Esophagus (tissue), 2 donors: ENCODE results near the gene ZFPL1. TPM values are rescaled to one million over a fixed set of nuclear protein-coding genes. Genes with fewer than 3 reads are reported as not detected.
"Not testable (repeated sequence)": the region's sequence is repeated elsewhere in the genome, so short reads cannot be mapped to it uniquely, and the experiment has no call there.

Experiments
- H3K27ac ChIP-seq, 2 donors: one replicate each; pipeline ENCODE4 v1.5.1; 2013; ENCODE audit warnings: low read depth in 2 of 2, mild to moderate bottlenecking in 2 of 2, inconsistent platforms in 1 of 2, low read length in 1 of 2, moderate library complexity in 1 of 2
- H3K27me3 ChIP-seq, 2 donors: one replicate each; pipeline ENCODE4 v1.6.1; 2013; ENCODE audit warnings: low read length in 2 of 2, control low read depth in 1 of 2, mild to moderate bottlenecking in 1 of 2; ENCODE audit not compliant: insufficient read depth in 2 of 2, control insufficient read depth in 1 of 2
- H3K36me3 ChIP-seq, 2 donors: one replicate each; pipeline ENCODE4 v1.6.1; 2013; ENCODE audit warnings: low read length in 1 of 2; ENCODE audit not compliant: control insufficient read depth in 2 of 2, insufficient read depth in 2 of 2
- H3K4me1 ChIP-seq, 2 donors: one replicate each; pipeline ENCODE4 v1.6.1; 2013; ENCODE audit warnings: low read length in 1 of 2; ENCODE audit not compliant: control insufficient read depth in 2 of 2, insufficient read depth in 2 of 2
- H3K4me3 ChIP-seq, 2 donors: one replicate each; pipeline ENCODE4 v1.5.1; 2013; ENCODE audit warnings: low read length in 2 of 2, mild to moderate bottlenecking in 2 of 2, low read depth in 1 of 2, moderate library complexity in 1 of 2
- H3K9me3 ChIP-seq, 2 donors: one replicate each; pipeline ENCODE4 v1.6.1; 2013; ENCODE audit warnings: mild to moderate bottlenecking in 2 of 2, low read depth in 1 of 2, low read length in 1 of 2, moderate library complexity in 1 of 2; ENCODE audit not compliant: control insufficient read depth in 2 of 2, insufficient read depth in 1 of 2
- WGBS, 2 donors: extraction: QIAGEN DNeasy Blood & Tissue Kit; methylation state at CpG; one replicate each; pipeline ENCODE4 v1.1.7; 2013; 5-methylcytosine and 5-hydroxymethylcytosine counted together
- polyA plus RNA-seq, 2 donors: library from polyadenylated mRNA; stranded (reverse); fragments of 200-250 nt; gene quantifications; one replicate each; pipeline ENCODE4 v1.2.3, GENCODE V29; 2013
- donor health status: healthy with polysubstance abuse.
- donor health status: Bipolar disorder and iron deficiency.

The ZFPL1 gene
- polyA plus RNA-seq, 2 donors = 30.6 to 30.9 TPM

DNA sequence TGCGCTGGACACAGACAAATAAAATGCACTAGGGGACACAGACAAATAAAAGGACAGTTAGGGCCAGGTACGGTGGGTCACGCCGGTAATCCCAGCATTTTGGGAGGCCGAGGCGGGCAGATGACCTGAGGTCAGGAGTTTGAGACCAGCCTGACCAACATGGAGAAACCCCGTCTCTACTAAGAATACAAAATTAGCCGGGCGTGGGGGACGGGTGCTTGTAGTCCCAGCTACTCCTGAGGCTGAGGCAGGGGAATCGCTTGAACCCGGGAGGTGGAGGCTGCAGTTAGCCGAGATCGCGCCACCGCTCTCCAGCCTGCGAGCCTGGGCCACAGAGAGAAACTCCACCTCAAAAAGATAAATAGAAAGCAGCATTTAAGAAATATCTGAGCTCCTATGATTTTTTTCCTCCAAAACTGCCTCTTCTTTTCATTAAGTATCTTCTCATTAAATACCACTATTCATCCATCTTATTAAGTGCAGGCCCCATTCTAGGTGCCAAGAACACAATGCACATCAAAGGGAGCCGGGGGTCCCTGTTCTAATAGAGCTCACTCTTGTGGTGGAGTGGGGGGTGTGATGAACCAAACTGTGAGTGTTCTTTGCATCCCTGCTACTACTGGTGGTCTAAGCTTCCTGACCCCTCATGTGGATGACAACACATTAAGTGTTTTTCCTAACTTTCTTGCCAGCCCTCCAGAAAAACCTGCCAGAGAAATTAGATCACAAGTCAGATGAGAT lies 34.2 kb downstream of the ZFPL1 start:
- Histone ChIP-seq H3K27me3 (no peaks in the 10 kb centered on the region), H3K27ac (peak overlapping the region; percentile 20 to 24), H3K4me3 (no peak overlapping the region), H3K4me1 (peaks cover 4 to 17% of the 10 kb centered on the region in 2 donors), H3K36me3 (peaks cover 0 to 23% of the 10 kb centered on the region in 2 donors), H3K9me3 (no peaks in the 10 kb centered on the region)
- 79% methylated on average over 18 of the region's 18 CpGs for WGBS, 2 donors

DNA sequence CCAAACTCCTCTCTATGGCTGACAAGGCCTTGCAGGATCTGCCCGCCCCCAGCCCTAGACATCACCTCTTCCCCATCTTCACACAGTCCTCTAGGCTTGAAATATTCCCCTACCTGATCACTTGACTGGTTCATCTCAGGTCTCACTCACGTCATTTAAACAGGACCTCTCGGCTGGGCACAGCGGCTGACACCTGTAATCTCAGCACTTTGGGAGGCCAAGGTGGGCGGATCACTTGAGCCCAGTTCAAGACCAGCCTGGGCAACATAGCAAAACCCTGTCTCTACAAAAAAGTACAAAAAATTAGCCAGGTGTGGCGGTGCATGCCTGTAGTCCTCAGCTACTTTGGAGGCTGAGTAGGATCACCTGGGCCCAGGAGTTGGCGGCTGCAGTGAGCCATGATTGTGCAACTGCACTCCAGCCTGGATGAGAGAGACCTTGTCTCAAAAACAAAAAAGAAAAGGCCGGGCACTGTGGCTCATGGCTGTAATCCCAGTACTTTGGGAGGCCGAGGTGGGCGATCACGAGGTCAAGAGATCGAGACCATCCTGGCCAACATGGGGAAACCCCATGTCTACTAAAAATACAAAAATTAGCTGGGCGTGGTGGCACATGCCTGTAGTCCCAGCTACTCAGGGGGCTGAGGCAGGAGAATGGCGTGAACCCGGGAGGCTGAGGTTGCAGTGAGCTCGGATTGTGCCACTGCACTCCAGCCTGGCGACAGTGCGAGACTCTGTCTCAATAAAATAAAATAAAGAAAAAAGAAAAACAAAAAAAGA lies 35.1 kb downstream of the ZFPL1 start:
- Histone ChIP-seq H3K4me1 (peaks cover 4 to 15% of the 10 kb centered on the region in 2 donors), H3K36me3 (peaks cover 0 to 23% of the 10 kb centered on the region in 2 donors)
- H3K27ac ChIP-seq, H3K9me3 ChIP-seq, H3K4me3 ChIP-seq, H3K27me3 ChIP-seq: not testable (repeated sequence)
- 87% methylated on average over 18 of the region's 18 CpGs for WGBS, 2 donors

DNA sequence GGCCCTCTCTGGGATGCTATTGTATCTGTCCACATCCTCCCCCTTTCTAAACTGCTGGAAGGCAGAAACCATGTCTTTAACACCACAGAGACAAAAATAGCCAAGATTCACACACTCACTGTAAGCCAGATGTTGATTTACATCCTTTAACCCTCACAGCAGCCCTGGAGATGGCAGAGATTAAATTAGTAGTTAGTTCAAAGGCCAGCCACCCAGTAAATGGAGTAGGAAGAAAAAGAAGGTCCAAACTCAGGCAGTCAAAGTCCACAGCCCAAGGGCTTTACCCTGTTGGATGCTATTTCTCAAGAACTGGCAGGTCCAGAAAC lies 35.6 kb downstream of the ZFPL1 start:
- H3K4me1 ChIP-seq = peaks cover 4 to 15% of the 10 kb centered on the region in 2 donors
- H3K36me3 ChIP-seq = peaks cover 0 to 22% of the 10 kb centered on the region in 2 donors
- no peaks in the 10 kb centered on the region for H3K9me3 ChIP-seq
- H3K27ac ChIP-seq = peak overlapping the region in 1 of 2 donors; percentile 18
- no peaks in the 10 kb centered on the region for H3K27me3 ChIP-seq
- no peak overlapping the region for H3K4me3 ChIP-seq

DNA sequence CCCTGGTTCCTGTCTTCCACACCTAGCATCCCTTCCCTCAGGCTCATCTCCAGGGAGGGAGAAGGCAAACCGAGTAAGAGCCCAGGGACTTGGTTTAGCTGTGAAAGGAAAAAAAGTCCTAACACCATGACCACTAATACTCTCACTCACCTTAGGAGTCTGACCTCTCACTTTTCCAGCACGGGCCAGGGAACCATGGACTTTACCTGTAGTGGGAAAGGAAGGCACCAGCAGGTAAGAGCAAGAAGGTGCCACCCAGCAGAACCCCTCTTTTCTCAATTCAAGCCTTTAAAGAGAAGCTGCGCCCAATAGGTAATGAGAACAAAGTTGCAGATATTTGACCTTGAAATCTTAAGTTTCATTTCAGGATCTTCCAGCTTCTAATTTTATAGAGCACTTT lies 36.8 kb downstream of the ZFPL1 start:
- no peaks in the 10 kb centered on the region for H3K9me3 ChIP-seq
- H3K27ac ChIP-seq = peak overlapping the region; percentile 94 to 98
- H3K36me3 ChIP-seq = peaks cover 9 to 22% of the 10 kb centered on the region in 2 donors
- WGBS, 2 donors = 76 to 81% methylated on average over 3 of the region's 3 CpGs
- no peaks in the 10 kb centered on the region for H3K27me3 ChIP-seq
- H3K4me3 ChIP-seq = peak overlapping the region in 1 of 2 donors; percentile 76
- H3K4me1 ChIP-seq = peaks cover 1 to 9% of the 10 kb centered on the region in 2 donors

DNA sequence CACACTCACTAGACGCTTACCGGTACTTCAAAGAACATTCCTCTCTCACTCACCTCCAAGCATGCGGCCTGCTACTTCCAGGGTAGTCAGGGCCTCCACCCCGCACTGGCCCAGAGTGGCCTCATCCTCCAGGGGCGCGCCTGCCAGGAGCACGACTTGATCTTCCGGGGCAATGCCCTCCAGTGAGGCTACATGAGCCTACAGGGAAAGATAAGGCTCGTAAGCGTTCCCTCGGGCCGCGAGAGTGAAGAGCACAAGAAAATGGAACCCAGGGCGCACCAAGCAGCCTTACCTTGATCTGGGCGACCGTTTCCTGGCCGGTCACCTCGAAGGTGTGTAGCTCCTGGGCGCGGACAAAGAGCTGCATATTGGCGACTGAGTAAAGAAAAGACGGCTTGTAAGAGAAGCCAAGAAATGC lies 37.4 kb downstream of the ZFPL1 start:
- H3K4me1 ChIP-seq = peaks cover 0 to 2% of the 10 kb centered on the region in 2 donors
- peak overlapping the region; percentile 76 to 92 for H3K4me3 ChIP-seq
- peaks cover 11 to 24% of the 10 kb centered on the region in 2 donors for H3K36me3 ChIP-seq
- no peaks in the 10 kb centered on the region for H3K27me3 ChIP-seq
- no peaks in the 10 kb centered on the region for H3K9me3 ChIP-seq
- WGBS, 2 donors = 1% methylated on average over 22 of the region's 22 CpGs
- H3K27ac ChIP-seq = peak overlapping the region; percentile 94 to 98

DNA sequence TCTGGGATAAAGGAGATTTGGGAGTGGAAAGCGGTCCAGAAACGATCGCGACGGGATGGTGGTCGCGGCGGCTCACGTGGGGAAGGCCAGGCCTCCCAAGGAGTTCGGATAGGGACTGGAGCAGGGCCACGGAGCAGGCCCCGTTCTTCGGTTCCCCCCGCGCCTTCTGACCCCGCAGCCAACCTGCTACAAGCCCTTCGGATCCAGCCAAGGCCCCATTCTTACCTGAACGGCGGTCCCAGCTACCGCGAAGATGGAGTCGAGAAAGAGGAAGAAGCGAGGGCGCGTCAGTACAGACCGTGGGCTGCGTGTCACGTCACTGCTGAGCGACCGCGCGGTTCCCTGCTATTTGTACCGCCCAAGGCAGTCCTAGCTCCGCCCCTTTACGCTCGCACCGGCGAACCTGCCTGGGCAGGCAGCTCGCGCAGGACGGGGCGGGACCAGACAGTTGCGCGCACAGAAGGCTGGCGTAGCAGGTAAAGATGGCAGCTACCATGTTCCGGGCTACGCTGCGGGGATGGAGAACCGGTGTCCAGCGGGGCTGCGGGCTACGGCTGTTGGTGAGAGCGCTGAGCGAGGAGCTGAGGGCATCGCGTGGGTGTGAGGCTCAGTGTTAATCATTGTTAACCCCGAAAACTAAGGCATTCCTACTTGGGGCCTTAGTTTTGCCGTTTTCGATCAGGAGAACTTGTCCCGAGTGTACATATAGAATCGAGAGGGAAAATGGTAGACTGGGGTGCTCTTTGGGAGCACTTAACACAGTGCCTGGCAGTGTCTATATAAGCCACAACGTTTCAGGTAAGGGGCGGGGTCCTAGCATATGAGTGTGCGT lies 38.1 kb downstream of the ZFPL1 start, which contains the start of the genes FAU and MRPL49:
Gene FAU (minus strand): TSS at position 270 of the 832 bp plus-strand sequence. CDS start 321 bp downstream, outside the sequence.
Gene MRPL49 (plus strand): TSS at position 457 of the 832 bp plus-strand sequence. CDS start 26 bp downstream, at position 483.
- Histone ChIP-seq H3K4me3 (peak within 1 kb of the TSS; percentile 76 to 92), H3K4me1 (peaks cover 0 to 4% of the 10 kb centered on the region in 2 donors), H3K9me3 (no peaks in the 10 kb centered on the region), H3K27ac (peak within 1 kb of the TSS; percentile 97 to 98), H3K36me3 (peaks cover 11 to 29% of the 10 kb centered on the region in 2 donors), H3K27me3 (no peaks in the 10 kb centered on the region)
- 0% methylated on average over 58 to 64 of the region's 64 CpGs for WGBS, 2 donors

DNA sequence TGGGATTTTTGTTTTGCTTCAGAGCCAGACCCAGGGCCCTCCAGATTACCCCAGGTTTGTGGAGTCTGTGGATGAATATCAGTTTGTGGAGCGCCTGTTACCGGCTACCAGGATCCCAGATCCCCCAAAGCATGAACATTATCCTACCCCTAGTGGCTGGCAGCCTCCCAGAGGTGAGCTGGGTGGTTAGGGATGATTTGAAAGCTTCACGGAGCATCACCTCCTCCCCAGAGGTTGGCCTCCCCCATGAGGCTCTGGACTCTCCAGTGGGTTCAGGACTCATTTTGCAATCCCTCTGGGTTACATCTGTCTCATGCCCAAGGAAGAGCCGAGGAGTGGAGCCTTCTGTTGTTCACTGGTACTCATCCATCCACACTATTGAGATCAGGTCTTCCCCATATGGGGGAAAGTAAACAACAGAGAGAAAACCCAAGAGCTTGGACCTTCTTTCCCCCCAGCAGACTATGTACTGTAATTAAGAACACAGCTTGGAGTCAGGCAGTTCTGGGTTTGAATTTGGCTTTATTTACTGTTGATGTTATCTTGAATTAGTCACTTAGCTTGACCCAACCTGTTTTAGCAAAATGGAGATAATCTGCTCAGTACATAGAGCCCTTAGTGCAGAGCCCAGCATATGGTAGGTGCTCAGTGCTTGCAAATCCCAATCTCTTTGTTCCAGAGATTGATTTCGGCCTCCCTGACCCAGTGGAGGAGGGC lies 40.6 kb downstream of the ZFPL1 start:
- Histone ChIP-seq H3K4me1 (peaks cover 0 to 4% of the 10 kb centered on the region in 2 donors), H3K27ac (no peak overlapping the region), H3K36me3 (peaks cover 28 to 42% of the 10 kb centered on the region in 2 donors), H3K4me3 (no peak overlapping the region), H3K27me3 (no peaks in the 10 kb centered on the region), H3K9me3 (no peaks in the 10 kb centered on the region)
- 87 to 92% methylated on average over 5 of the region's 5 CpGs for WGBS, 2 donors

DNA sequence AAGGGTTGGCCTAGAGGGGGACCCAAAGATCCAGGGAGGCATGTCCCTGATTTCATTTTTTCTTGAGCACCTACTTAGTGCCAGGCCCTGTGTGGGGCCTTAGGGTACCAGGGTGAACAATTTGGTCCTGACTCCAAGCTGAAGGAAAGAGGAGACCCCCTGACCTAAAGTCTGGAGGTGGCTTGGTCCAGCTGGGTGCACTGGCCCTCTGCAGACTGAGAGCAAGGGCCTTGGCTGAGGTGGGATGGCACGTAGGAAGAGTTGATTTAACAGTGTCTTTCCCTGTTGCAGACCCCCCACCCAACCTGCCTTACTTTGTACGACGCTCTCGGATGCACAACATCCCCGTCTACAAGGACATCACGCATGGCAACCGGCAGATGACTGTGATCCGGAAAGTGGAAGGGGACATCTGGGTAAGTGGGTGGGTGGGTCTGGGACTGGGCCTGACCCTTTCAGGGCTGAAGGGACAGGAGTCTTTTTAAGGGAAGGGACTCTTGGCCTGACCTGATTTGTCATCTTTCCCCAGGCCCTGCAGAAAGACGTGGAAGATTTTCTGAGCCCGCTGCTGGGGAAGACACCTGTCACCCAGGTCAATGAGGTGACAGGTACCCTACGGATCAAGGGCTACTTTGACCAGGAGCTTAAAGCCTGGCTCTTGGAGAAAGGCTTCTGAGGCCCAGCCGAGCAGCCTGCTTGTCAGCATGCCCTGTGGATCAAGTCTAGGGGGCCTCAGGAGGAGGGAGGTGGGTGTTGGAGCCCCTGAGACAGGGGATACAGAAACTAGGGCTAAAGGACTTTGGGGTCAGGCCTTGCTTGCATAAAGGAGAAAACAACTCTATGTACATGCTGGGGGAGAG lies 41.4 kb downstream of the ZFPL1 start:
- Histone ChIP-seq H3K27me3 (no peaks in the 10 kb centered on the region), H3K9me3 (no peaks in the 10 kb centered on the region), H3K36me3 (peaks cover 34 to 42% of the 10 kb centered on the region in 2 donors), H3K4me3 (no peak overlapping the region), H3K4me1 (peaks cover 0 to 4% of the 10 kb centered on the region in 2 donors), H3K27ac (no peak overlapping the region)
- 87 to 88% methylated on average over 12 of the region's 12 CpGs for WGBS, 2 donors
